ENCODE measurements around the gene PDIA5.

The PDIA5 gene

GRCh38 chr3:123060054-123060453 lies 6.8 kb upstream of the PDIA5 start:
- no peak overlapping the region for H2AK5ac ChIP-seq (ENCODE audit: low read length, severe bottlenecking)
- no peaks in the 10 kb centered on the region for H3K9me3 ChIP-seq (ENCODE audit: control insufficient read depth, low read length)
- no peak overlapping the region for H2BK15ac ChIP-seq (ENCODE audit: low read depth, poor library complexity, severe bottlenecking)
- H3K27me3 ChIP-seq (ENCODE audit: control insufficient read depth in 1 of 2, insufficient read depth in 1 of 2, low read length in 2 of 2), result peaks cover 14 to 35% of the 10 kb centered on the region in 2 experiments
- H3K23ac ChIP-seq (ENCODE audit: low read length in 2 of 2), result no peak overlapping the region
- no peak overlapping the region for H2BK12ac ChIP-seq (ENCODE audit: low read length in 2 of 2)
- no peak overlapping the region for H2BK120ac ChIP-seq (ENCODE audit: low read depth, low read length)
- no peak overlapping the region for H3K27ac ChIP-seq (ENCODE audit: low read length, poor library complexity, severe bottlenecking)
- no peak overlapping the region for H3K4me3 ChIP-seq (ENCODE audit: insufficient read depth in 1 of 2, low read depth in 1 of 2, low read length in 2 of 2)
- no peak for DNase-seq
- no peaks in the 10 kb centered on the region for H3K79me1 ChIP-seq (replicated peaks; ENCODE audit: low read length, poor library complexity, severe bottlenecking)
- H2AFZ ChIP-seq (ENCODE audit: low read depth, low read length), result no peak overlapping the region
- no peak overlapping the region for H4K91ac ChIP-seq (ENCODE audit: low read length)
- H4K8ac ChIP-seq (ENCODE audit: low read length), result no peak overlapping the region
- no peaks in the 10 kb centered on the region for H3K36me3 ChIP-seq (ENCODE audit: control insufficient read depth in 1 of 2, insufficient read depth in 2 of 2, low read depth in 1 of 2, low read length in 2 of 2)
- H3K14ac ChIP-seq (ENCODE audit: low read length in 2 of 2), result no peak overlapping the region
- H2BK5ac ChIP-seq (ENCODE audit: low read depth, low read length, poor library complexity, severe bottlenecking), result no peak overlapping the region
- no peaks in the 10 kb centered on the region for H3K4me1 ChIP-seq (ENCODE audit: control insufficient read depth, insufficient read depth, low read depth, low read length)
- no peak overlapping the region for H3K18ac ChIP-seq (ENCODE audit: low read depth in 1 of 2, low read length in 2 of 2)
- no peak overlapping the region for H3K4ac ChIP-seq (ENCODE audit: low read depth in 1 of 2, low read length in 2 of 2)
- H3K4me2 ChIP-seq (ENCODE audit: low read length, poor library complexity, severe bottlenecking), result no peak overlapping the region
- H3K9ac ChIP-seq (ENCODE audit: low read length), result no peak overlapping the region

GRCh38 chr3:123061856-123062255 lies 5.0 kb upstream of the PDIA5 start:
- no peak overlapping the region for H3K4ac ChIP-seq (ENCODE audit: low read depth in 1 of 2, low read length in 2 of 2)
- H3K4me2 ChIP-seq (ENCODE audit: low read length, poor library complexity, severe bottlenecking), result no peak overlapping the region
- H3K9me3 ChIP-seq (ENCODE audit: control insufficient read depth, low read length), result no peaks in the 10 kb centered on the region
- no peak overlapping the region for H4K8ac ChIP-seq (ENCODE audit: low read length)
- no peak overlapping the region for H3K4me3 ChIP-seq (ENCODE audit: insufficient read depth in 1 of 2, low read depth in 1 of 2, low read length in 2 of 2)
- no peaks in the 10 kb centered on the region for H3K79me1 ChIP-seq (replicated peaks; ENCODE audit: low read length, poor library complexity, severe bottlenecking)
- H3K23ac ChIP-seq (ENCODE audit: low read length in 2 of 2), result no peak overlapping the region
- no peak overlapping the region for H2BK12ac ChIP-seq (ENCODE audit: low read length in 2 of 2)
- no peak overlapping the region for H3K9ac ChIP-seq (ENCODE audit: low read length)
- no peak overlapping the region for H3K27ac ChIP-seq (ENCODE audit: low read length, poor library complexity, severe bottlenecking)
- no peak overlapping the region for H2BK5ac ChIP-seq (ENCODE audit: low read depth, low read length, poor library complexity, severe bottlenecking)
- no peak overlapping the region for H2BK15ac ChIP-seq (ENCODE audit: low read depth, poor library complexity, severe bottlenecking)
- H2BK120ac ChIP-seq (ENCODE audit: low read depth, low read length), result no peak overlapping the region
- peaks cover 14 to 28% of the 10 kb centered on the region in 2 experiments for H3K27me3 ChIP-seq (ENCODE audit: control insufficient read depth in 1 of 2, insufficient read depth in 1 of 2, low read length in 2 of 2)
- no peak overlapping the region for H4K91ac ChIP-seq (ENCODE audit: low read length)
- 73% methylated on average over 3 of the region's 7 CpGs for WGBS
- H2AFZ ChIP-seq (ENCODE audit: low read depth, low read length), result no peak overlapping the region
- H3K4me1 ChIP-seq (ENCODE audit: control insufficient read depth, insufficient read depth, low read depth, low read length), result peaks cover 2% of the 10 kb centered on the region
- H3K36me3 ChIP-seq (ENCODE audit: control insufficient read depth in 1 of 2, insufficient read depth in 2 of 2, low read depth in 1 of 2, low read length in 2 of 2), result no peaks in the 10 kb centered on the region
- H3K14ac ChIP-seq (ENCODE audit: low read length in 2 of 2), result no peak overlapping the region
- H2AK5ac ChIP-seq (ENCODE audit: low read length, severe bottlenecking), result no peak overlapping the region
- no peak overlapping the region for H3K18ac ChIP-seq (ENCODE audit: low read depth in 1 of 2, low read length in 2 of 2)
- DNase-seq, result no peak

- H2AFZ ChIP-seq (ENCODE audit: low read depth, low read length), result no peak overlapping the region
- H2BK120ac ChIP-seq (ENCODE audit: low read depth, low read length), result no peak overlapping the region
- H4K91ac ChIP-seq (ENCODE audit: low read length), result no peak overlapping the region
- peaks cover 14 to 28% of the 10 kb centered on the region in 2 experiments for H3K27me3 ChIP-seq (ENCODE audit: control insufficient read depth in 1 of 2, insufficient read depth in 1 of 2, low read length in 2 of 2)
- H3K4me2 ChIP-seq (ENCODE audit: low read length, poor library complexity, severe bottlenecking), result no peak overlapping the region
- no peak overlapping the region for H3K23ac ChIP-seq (ENCODE audit: low read length in 2 of 2)
- H3K14ac ChIP-seq (ENCODE audit: low read length in 2 of 2), result no peak overlapping the region
- H3K9ac ChIP-seq (ENCODE audit: low read length), result no peak overlapping the region
- H3K9me3 ChIP-seq (ENCODE audit: control insufficient read depth, low read length), result no peaks in the 10 kb centered on the region
- no peak overlapping the region for H4K8ac ChIP-seq (ENCODE audit: low read length)
- no peak overlapping the region for H3K27ac ChIP-seq (ENCODE audit: low read length, poor library complexity, severe bottlenecking)
- no peak overlapping the region for H2BK5ac ChIP-seq (ENCODE audit: low read depth, low read length, poor library complexity, severe bottlenecking)
- no peak for DNase-seq
- H3K79me1 ChIP-seq (replicated peaks; ENCODE audit: low read length, poor library complexity, severe bottlenecking), result peaks cover 3% of the 10 kb centered on the region
- no peak overlapping the region for H2BK15ac ChIP-seq (ENCODE audit: low read depth, poor library complexity, severe bottlenecking)
- no peak overlapping the region for H3K18ac ChIP-seq (ENCODE audit: low read depth in 1 of 2, low read length in 2 of 2)
- WGBS, result 97% methylated on average over 3 of the region's 6 CpGs
- peaks cover 4% of the 10 kb centered on the region for H3K4me1 ChIP-seq (ENCODE audit: control insufficient read depth, insufficient read depth, low read depth, low read length)
- H3K36me3 ChIP-seq (ENCODE audit: control insufficient read depth in 1 of 2, insufficient read depth in 2 of 2, low read depth in 1 of 2, low read length in 2 of 2), result no peaks in the 10 kb centered on the region
- H2AK5ac ChIP-seq (ENCODE audit: low read length, severe bottlenecking), result no peak overlapping the region
- no peak overlapping the region for H3K4ac ChIP-seq (ENCODE audit: low read depth in 1 of 2, low read length in 2 of 2)
- H3K4me3 ChIP-seq (ENCODE audit: insufficient read depth in 1 of 2, low read depth in 1 of 2, low read length in 2 of 2), result no peak overlapping the region
- H2BK12ac ChIP-seq (ENCODE audit: low read length in 2 of 2), result no peak overlapping the region
These were observed 3.8 kb upstream of the PDIA5 start for GRCh38 chr3:123063034-123063433.

- H3K4me3 ChIP-seq (ENCODE audit: insufficient read depth in 1 of 2, low read depth in 1 of 2, low read length in 2 of 2), result no peak overlapping the region
- H3K27me3 ChIP-seq (ENCODE audit: control insufficient read depth in 1 of 2, insufficient read depth in 1 of 2, low read length in 2 of 2), result peaks cover 14 to 28% of the 10 kb centered on the region in 2 experiments
- H3K18ac ChIP-seq (ENCODE audit: low read depth in 1 of 2, low read length in 2 of 2), result no peak overlapping the region
- no peak overlapping the region for H4K91ac ChIP-seq (ENCODE audit: low read length)
- no peak overlapping the region for H3K14ac ChIP-seq (ENCODE audit: low read length in 2 of 2)
- WGBS, result 93% methylated on average over 4 of the region's 4 CpGs
- H3K36me3 ChIP-seq (ENCODE audit: control insufficient read depth in 1 of 2, insufficient read depth in 2 of 2, low read depth in 1 of 2, low read length in 2 of 2), result no peaks in the 10 kb centered on the region
- no peak overlapping the region for H4K8ac ChIP-seq (ENCODE audit: low read length)
- no peak overlapping the region for H2BK15ac ChIP-seq (ENCODE audit: low read depth, poor library complexity, severe bottlenecking)
- H3K79me1 ChIP-seq (replicated peaks; ENCODE audit: low read length, poor library complexity, severe bottlenecking), result peaks cover 13% of the 10 kb centered on the region
- H3K9me3 ChIP-seq (ENCODE audit: control insufficient read depth, low read length), result no peaks in the 10 kb centered on the region
- no peak overlapping the region for H2AK5ac ChIP-seq (ENCODE audit: low read length, severe bottlenecking)
- H2BK5ac ChIP-seq (ENCODE audit: low read depth, low read length, poor library complexity, severe bottlenecking), result no peak overlapping the region
- no peak overlapping the region for H2AFZ ChIP-seq (ENCODE audit: low read depth, low read length)
- H3K23ac ChIP-seq (ENCODE audit: low read length in 2 of 2), result no peak overlapping the region
- no peak overlapping the region for H2BK12ac ChIP-seq (ENCODE audit: low read length in 2 of 2)
- H2BK120ac ChIP-seq (ENCODE audit: low read depth, low read length), result no peak overlapping the region
- H3K4me2 ChIP-seq (ENCODE audit: low read length, poor library complexity, severe bottlenecking), result no peak overlapping the region
- no peak overlapping the region for H3K9ac ChIP-seq (ENCODE audit: low read length)
- no peak for DNase-seq
- no peak overlapping the region for H3K4ac ChIP-seq (ENCODE audit: low read depth in 1 of 2, low read length in 2 of 2)
- no peak overlapping the region for H3K27ac ChIP-seq (ENCODE audit: low read length, poor library complexity, severe bottlenecking)
- H3K4me1 ChIP-seq (ENCODE audit: control insufficient read depth, insufficient read depth, low read depth, low read length), result peaks cover 14% of the 10 kb centered on the region
These were observed 2.3 kb upstream of the PDIA5 start for GRCh38 chr3:123064506-123064905.

All from mesenchymal stem cell (in vitro differentiated cells and primary cell).